GM21786 (cell line): Measurements from ENCODE around the gene COL4A1.

Source experiments
- ATAC-seq: cut with Tn5 transposase; IDR thresholded peaks from one replicate; pipeline ENCODE4 v1.9.1; 2021; ENCODE audit not compliant: unreplicated experiment

COL4A1 gene

DNA sequence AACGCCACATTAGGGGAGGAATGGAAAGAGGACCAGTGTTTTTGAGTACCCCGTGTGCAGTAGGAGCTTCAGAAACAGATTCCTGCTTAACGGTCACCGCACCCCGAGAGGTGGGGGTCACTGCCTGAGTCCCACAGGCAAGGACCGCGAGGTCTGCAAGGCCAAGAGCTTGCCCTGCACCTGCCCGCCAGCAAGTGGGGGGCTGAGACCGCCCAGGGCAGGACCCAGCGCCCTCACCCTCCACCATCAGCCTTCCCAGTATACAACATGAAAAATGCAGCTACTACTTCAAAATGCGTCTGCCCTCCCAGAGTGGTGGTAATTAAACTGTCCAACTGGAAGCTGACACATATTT is 44.9 kb downstream of the COL4A1 start:
- no peak for ATAC-seq

DNA sequence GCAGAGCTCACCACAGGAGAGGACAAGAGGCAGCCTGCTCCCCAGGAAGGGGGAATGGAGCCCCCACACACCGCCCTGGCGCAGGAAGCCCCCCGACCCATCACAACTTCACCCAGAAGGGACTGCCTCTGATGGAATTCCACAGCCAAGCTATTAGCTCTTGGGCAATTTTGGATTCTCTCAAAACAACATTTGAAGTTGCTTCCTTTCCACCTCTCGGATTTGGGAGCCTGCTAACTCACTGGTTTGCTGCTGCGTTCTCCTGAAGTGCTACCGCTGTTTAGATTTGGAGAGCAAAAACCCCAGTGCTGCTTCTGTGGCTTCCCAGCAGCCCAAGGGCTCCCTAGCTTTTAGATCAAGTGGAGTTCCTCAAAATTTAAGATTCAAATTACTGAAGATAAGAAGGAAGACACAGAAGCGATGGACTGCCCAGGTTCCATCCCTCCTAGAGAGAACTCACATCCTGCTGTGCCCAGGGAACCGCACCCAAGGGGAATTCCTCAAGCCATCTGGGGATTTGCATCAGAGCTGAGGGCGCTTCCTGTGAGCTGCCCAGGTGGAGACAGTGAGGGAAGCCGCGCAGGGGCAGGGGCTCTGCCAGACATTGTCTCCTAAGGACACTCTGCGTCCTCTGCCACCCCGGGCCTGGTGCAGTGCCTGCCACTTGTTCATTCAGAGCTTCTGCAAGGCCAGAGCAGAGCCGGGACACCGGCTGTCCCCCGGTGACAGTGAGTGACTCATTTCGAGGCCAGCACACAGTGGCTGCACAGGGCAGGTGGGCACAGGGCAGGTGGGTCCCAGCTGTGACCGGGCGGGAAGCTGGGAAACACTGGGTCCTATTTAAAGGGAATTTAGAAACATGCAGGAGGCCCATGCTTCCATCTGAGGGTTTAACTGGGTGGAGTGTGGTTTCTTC is 45.5 kb downstream of the COL4A1 start:
- ATAC-seq: no peak

GRCh38 chr13:110259651-110260050 is 47.3 kb downstream of the COL4A1 start:
- ATAC-seq: no peak

DNA sequence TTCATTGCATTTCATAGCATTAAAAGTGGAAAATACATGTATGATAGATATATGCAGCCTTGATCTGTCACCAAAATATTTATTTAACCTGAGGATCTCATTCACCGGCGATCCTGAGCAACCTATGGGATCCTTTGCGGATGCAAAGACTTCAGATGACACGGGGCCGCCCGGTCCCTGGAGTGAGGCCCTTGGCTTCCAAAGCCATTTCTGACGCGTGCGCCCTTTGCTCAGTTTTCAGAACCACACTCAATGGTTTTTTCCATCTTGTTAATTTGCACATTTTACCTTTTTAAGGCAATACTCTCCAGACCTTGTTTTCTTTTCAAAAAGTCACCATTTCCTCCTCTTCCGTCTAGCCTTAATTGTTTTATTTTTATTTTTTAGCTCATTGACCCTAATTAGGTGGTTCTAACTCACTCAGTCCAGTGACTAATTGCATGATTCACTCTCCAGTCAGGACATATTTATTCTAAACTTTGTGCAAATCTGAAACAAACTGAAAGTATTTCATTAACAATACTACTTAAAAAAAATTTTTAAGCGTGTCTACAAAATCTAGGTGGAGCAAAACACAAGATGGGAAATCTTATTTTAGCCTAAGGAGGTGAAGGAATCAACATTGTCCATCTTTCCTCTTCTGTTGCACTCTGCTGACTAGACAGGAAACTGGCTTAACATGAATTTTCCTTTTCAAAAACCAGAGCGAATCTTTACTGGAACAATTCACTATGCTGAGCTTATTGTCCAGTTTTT is 47.9 kb downstream of the COL4A1 start:
- no peak for ATAC-seq

GRCh38 chr13:110257408-110257807 is 49.5 kb downstream of the COL4A1 start:
- peak; percentile 56 for ATAC-seq

DNA sequence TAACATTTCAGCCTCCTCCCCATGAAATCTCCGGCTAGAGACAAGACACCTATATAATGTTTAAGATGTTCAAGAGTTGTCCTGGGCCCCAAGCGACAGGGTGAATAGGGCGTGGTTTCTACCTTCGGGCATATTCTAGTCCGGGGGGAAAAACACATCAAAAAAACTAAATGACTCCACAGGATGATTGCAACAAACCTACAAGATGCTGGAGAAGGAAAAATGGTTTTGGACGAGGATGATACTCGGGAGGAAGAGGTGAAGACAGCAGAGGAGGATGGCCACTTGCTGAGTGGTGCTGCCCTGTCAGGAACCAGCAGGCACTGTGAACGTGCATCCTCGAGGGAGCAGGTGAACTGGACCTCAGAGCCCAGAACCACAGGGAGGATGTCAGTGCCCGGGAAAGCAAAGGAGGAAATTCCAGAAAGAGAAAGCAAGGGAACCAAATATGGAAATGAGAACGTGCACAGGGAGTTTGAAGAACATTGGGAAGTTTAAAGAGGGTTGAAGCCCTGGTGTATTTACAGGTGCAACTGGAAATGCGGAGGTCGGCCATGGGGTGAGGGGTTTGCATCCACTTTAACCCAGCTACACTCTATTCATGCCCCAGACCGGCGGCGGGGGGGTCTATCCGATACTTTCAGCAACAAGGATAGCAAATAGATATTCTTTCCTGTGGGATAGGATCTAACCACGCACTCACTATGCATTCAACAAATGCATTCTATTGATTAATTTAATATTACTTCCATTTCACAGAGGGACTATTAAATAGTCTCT is 50.6 kb downstream of the COL4A1 start:
- ATAC-seq: no peak

DNA sequence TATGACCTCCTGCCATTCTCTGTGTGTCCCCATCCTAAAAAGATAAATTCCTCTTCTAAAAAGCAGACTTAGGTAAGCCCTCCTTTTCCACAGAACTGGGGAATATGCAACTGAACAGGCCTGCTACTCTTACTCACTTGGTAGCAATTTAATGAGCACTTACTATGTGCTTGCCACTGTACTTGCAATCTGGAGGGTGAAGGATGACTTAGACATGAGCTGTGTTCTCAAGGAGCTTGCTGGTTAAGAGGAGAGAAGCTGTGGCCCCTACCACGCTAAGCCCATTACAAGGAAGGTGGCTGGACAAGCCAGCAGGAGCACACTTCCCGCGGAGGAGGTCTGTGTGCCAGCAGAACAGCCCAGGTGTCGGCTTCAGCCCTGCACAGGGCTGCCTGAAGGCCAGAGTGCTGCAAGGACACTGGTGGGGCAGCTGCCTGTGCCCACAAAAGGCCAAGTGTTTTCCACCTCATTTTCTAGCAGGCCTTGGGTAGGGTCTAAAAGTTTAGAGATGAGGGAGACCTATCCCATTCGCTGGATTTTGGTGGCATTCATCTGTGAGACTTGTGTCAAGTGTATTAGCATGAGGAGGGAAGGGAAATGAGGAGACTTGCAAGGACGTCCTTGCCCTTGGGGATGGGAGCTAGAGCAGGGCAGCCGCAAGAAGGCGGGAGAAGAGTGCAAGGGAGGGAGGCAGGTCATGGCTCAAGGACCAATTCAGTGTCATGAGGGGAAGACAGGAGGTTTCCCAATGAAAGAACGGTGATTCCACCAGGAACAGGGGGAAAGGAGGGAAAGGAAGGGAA is 52.0 kb downstream of the COL4A1 start:
- ATAC-seq: no peak

- no peak for ATAC-seq
Observed at GRCh38 chr13:110254151-110254679, 52.7 kb downstream of the COL4A1 start.

DNA sequence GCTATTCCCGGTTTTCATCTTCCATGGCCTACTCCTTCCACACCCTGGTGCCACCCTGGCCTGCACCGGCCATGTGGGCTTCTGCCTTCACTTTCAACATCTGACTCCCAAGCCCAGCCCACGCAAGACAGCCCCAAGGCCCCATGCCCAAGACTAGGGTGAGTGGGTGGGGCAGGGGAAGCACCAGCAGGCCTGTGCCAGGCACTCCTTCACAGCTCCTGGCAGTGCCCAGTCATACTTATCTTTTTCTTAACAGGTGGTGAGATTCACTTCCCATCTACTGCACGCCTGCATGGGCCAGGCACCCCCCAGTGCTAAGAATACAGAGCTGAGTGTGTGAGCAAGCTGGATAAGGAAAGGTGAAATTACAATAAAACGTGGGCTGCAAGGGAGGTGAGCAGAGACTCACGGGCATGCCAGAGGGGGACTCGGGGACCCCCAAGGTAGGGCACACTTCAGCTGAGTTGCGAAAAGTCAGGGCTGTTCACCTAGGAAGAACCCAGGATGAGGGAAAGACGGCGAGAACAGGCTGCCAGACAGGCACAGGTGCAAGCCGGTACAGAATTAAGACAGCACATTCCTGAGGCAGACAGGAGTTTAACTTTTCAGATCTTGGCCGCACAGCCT is 55.7 kb downstream of the COL4A1 start:
- peak; percentile 55 for ATAC-seq

DNA sequence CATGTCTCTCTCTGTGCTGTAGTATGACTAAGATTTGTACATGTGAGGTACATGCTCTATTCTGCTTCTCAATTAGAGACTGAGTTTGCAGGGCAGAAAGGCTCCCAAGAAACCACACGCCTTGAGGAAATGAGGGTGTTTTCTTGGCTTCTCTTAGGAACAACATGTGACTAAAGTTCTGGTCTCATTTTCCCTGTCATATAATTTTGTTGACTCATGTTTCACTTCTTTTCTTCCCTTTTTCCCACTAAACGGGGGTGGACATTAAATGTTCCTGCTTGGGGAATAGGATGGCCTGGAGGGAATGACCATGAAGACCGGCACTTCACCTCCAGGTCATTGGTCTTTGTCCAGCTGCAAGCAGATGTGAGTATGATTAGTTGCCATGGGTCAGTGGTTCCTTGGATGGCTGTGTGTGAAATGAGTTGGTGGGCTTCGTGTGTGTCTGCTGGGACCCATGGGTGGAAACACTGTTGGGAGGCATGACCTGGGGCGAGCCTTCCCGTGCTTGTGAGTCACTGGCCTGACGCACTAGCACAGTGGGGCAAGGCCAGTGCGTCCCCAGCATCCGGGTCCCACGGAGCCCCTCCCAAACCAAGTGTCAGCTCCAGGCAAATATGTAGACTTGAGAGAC is 56.6 kb downstream of the COL4A1 start:
- no peak for ATAC-seq

DNA sequence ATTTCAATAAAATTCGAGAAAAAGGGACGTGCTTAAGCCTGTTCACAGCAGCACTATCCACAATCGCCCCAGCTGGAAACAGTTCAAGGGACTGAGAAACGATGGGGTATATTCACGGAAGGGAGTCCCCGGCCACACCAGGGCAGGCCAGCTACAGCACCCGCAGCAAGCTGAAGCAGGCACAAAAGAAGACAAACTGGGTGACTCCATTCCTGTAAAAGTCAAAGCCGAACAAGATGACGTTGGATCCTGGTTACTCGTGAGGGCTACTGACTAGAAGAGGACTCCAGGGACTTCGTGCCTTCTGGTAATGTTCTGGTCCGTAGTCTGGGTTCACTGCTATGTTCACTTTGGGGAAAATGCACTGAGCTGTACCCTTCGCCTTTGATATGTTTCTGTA is 57.6 kb downstream of the COL4A1 start:
- no peak for ATAC-seq

- ATAC-seq: no peak
Observed at GRCh38 chr13:110248449-110249143, 58.4 kb downstream of the COL4A1 start.

- ATAC-seq: no peak
Observed at GRCh38 chr13:110246530-110246929, 60.4 kb downstream of the COL4A1 start.

DNA sequence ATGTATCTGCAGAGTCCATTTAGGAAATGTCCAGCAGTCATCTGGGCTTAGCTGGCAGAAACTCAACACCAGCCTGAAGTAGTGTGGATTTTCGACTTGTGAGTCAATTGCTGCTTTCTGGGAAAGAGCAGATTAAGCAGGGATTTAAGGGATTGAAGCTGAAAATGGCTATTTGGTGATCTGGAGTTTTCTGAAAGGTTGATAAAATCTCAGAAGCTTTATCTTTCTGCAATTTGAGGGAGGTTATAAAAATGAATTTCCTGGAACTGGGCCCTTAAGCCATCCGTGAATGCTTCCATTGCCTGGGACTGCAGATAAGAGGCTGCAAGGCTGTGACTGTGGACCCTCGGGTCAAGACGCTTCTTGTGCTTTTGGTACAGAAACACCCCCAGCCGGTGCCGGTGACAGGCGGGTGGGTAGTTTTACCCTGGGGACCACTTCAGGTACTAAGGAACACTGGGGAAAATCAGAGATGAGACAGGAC is 61.5 kb downstream of the COL4A1 start:
- no peak for ATAC-seq

GRCh38 chr13:110244976-110245375 is 62.0 kb downstream of the COL4A1 start:
- no peak for ATAC-seq

GRCh38 chr13:110244071-110244830 is 62.7 kb downstream of the COL4A1 start:
- no peak for ATAC-seq

GRCh38 chr13:110242615-110243014 is 64.3 kb downstream of the COL4A1 start:
- no peak for ATAC-seq

GRCh38 chr13:110240943-110241342 is 66.0 kb downstream of the COL4A1 start:
- no peak for ATAC-seq
